Tibial artery (tissue), 4 donors: ENCODE measurements around the gene MED7.

Source experiments
- DNase-seq, 2 donors: peaks; one replicate each; pipeline ENCODE4 v3.0.0-alpha.2; 2019
- H3K27ac ChIP-seq, 2 donors: fragments of 200-600 bp; sonication (generic) in 1 of 2; 1 replicate in 1 of 2; 2 replicates in 1 of 2; pipeline ENCODE4 v1.5.1; 2018 to 2019; ENCODE audit warnings: mild to moderate bottlenecking in 1 of 2
- H3K27me3 ChIP-seq, 2 donors: fragments of 200-600 bp; sonication (generic) in 1 of 2; one replicate each; pipeline versions ENCODE4 v1.5.1 to v1.6.0; 2016 to 2019
- H3K36me3 ChIP-seq, 3 donors: fragments of 200-600 bp; sonication (generic) in 2 of 3; one replicate each; pipeline ENCODE4 v1.5.1; 2016 to 2019; ENCODE audit warnings: mild to moderate bottlenecking in 2 of 3
- H3K4me1 ChIP-seq, 4 donors: fragments of 200-600 bp; sonication (generic) in 2 of 4; 1 replicate in 3 of 4; 2 replicates in 1 of 4; pipeline ENCODE4 v1.5.1; 2016 to 2019
- H3K4me3 ChIP-seq, 2 donors: fragments of 200-600 bp; sonication (generic) in 1 of 2; 1 replicate in 1 of 2; 2 replicates in 1 of 2; pipeline ENCODE4 v1.5.1; 2018 to 2019; ENCODE audit warnings: mild to moderate bottlenecking in 2 of 2
- H3K9me3 ChIP-seq, 3 donors: fragments of 200-600 bp; sonication (generic) in 1 of 3; one replicate each; pipeline ENCODE4 v1.5.1; 2016 to 2019
- CTCF ChIP-seq, 2 experiments: fragments of 200-600 bp in 1 of 2; fragments of 450-650 bp in 1 of 2; IDR thresholded peaks; one replicate each; pipeline ENCODE4 v1.5.1; 2017 to 2019; ENCODE audit warnings: antibody characterized with exemption in 2 of 2, mild to moderate bottlenecking in 1 of 2, moderate library complexity in 1 of 2
- intact Hi-C: fragments of 100-400 bp; cut with DNase I; formaldehyde crosslinking; loops from one replicate; pipeline ENCODE4 v1.15.0; 2023; ENCODE audit warnings: low total_unique reads

The MED7 gene

GRCh38 chr5:157184117-157184670, 41.5 kb upstream of the MED7 start:
- Histone ChIP-seq H3K36me3 (no peaks in the 10 kb centered on the region), H3K27me3 (peaks cover 0 to 5% of the 10 kb centered on the region in 2 donors), H3K4me1 (no peaks in the 10 kb centered on the region), H3K4me3 (no peak overlapping the region), H3K9me3 (no peaks in the 10 kb centered on the region), H3K27ac (no peak overlapping the region)
- DNase-seq, result no peak
- no peak for TF ChIP-seq CTCF (IDR thresholded peaks at IDR 0.05)
- intact Hi-C loops, result no loop called here

- H3K4me1 ChIP-seq, result no peaks in the 10 kb centered on the region
- peaks cover 0 to 9% of the 10 kb centered on the region in 2 donors for H3K27me3 ChIP-seq
- no peak overlapping the region for H3K27ac ChIP-seq
- H3K36me3 ChIP-seq, result no peaks in the 10 kb centered on the region
- H3K4me3 ChIP-seq, result no peak overlapping the region
- no peak for TF ChIP-seq CTCF (IDR thresholded peaks at IDR 0.05)
- intact Hi-C loops, result no loop called here
- DNase-seq, result no peak
- H3K9me3 ChIP-seq, result no peaks in the 10 kb centered on the region
Measured at GRCh38 chr5:157182143-157182757, 39.6 kb upstream of the MED7 start.

- H3K36me3 ChIP-seq, result no peaks in the 10 kb centered on the region
- no peak within 1 kb of the TSS for H3K4me3 ChIP-seq
- DNase-seq, result no peak
- intact Hi-C loops, result no loop called here
- TF ChIP-seq CTCF (IDR thresholded peaks at IDR 0.05), result no peak
- H3K27ac ChIP-seq, result no peak within 1 kb of the TSS
- no peaks in the 10 kb centered on the region for H3K9me3 ChIP-seq
- H3K4me1 ChIP-seq, result no peaks in the 10 kb centered on the region
- peaks cover 0 to 9% of the 10 kb centered on the region in 2 donors for H3K27me3 ChIP-seq
Measured at GRCh38 chr5:157180374-157181264, 38.0 kb upstream of the MED7 start, which contains the start of gene ITK. ITK (plus strand) TSS chr5:157180840; CDS start chr5:157180978, 138 bp downstream.

GRCh38 chr5:157178966-157179365, 36.3 kb upstream of the MED7 start:
- intact Hi-C loops, result no loop called here
- DNase-seq, result no peak
- H3K36me3 ChIP-seq, result no peaks in the 10 kb centered on the region
- no peak overlapping the region for H3K4me3 ChIP-seq
- peaks cover 0 to 6% of the 10 kb centered on the region in 2 donors for H3K27me3 ChIP-seq
- no peak for TF ChIP-seq CTCF (IDR thresholded peaks at IDR 0.05)
- no peaks in the 10 kb centered on the region for H3K4me1 ChIP-seq
- H3K27ac ChIP-seq, result no peak overlapping the region
- H3K9me3 ChIP-seq, result no peaks in the 10 kb centered on the region

- intact Hi-C loops, result no loop called here
- no peaks in the 10 kb centered on the region for H3K4me1 ChIP-seq
- peaks cover 0 to 4% of the 10 kb centered on the region in 2 donors for H3K27me3 ChIP-seq
- no peaks in the 10 kb centered on the region for H3K36me3 ChIP-seq
- no peak overlapping the region for H3K4me3 ChIP-seq
- H3K9me3 ChIP-seq, result no peaks in the 10 kb centered on the region
- no peak overlapping the region for H3K27ac ChIP-seq
- no peak for DNase-seq
- no peak for TF ChIP-seq CTCF (IDR thresholded peaks at IDR 0.05)
Measured at GRCh38 chr5:157177953-157178352, 35.3 kb upstream of the MED7 start.
